B cell (primary cell): ENCODE data around the gene RPF1.

Experiments
- EZH2 ChIP-seq: IDR thresholded peaks from 2 replicates; pipeline ENCODE4 v1.6.1; 2012; ENCODE audit warnings: borderline replicate concordance, low read depth, mild to moderate bottlenecking, moderate library complexity, low read length; ENCODE audit not compliant: insufficient read depth, poor library complexity, severe bottlenecking
- TF ChIP-seq, protein P1 (sequence below): fragments of 200-600 bp; IDR thresholded peaks from one replicate; pipeline ENCODE4 v1.8.0; 2022; ENCODE audit warnings: antibody characterized with exemption, mild to moderate bottlenecking

DNA sequence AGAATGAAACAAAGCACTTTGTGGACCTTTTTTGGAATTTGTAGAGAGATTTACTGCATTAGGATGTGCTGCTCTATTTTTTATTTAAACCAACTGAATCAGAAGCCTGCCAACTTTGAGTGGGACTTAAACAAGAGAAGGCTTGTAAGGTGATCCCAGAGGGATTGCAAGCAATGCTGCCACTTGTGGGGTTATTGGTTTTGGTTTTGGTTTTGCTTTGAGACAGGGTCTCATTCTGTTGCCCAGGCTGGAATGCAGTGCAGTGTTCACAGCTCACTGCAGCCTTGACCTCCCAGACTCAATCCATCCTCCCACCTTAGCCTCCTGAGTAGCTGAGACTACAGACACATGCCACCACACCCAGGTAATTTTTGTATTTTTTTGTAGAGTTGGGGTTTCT lies 59.5 kb downstream of the RPF1 start:
- TF ChIP-seq EZH2, result no peak
- TF ChIP-seq, protein P1, sequence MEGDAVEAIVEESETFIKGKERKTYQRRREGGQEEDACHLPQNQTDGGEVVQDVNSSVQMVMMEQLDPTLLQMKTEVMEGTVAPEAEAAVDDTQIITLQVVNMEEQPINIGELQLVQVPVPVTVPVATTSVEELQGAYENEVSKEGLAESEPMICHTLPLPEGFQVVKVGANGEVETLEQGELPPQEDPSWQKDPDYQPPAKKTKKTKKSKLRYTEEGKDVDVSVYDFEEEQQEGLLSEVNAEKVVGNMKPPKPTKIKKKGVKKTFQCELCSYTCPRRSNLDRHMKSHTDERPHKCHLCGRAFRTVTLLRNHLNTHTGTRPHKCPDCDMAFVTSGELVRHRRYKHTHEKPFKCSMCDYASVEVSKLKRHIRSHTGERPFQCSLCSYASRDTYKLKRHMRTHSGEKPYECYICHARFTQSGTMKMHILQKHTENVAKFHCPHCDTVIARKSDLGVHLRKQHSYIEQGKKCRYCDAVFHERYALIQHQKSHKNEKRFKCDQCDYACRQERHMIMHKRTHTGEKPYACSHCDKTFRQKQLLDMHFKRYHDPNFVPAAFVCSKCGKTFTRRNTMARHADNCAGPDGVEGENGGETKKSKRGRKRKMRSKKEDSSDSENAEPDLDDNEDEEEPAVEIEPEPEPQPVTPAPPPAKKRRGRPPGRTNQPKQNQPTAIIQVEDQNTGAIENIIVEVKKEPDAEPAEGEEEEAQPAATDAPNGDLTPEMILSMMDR, result no peak
